ENCODE results near the gene AGRN. TPM values are rescaled to one million over a fixed set of nuclear protein-coding genes. Genes with fewer than 3 reads are reported as not detected.
A peak's percentile ranks its signal among the peaks of the same experiment; 100 is the strongest.
"Not testable (repeated sequence)": the region's sequence is repeated elsewhere in the genome, so short reads cannot be mapped to it uniquely, and the experiment has no call there.

The AGRN gene
- total RNA-seq, 1 experiment from 2014 or later = 37.8 TPM

DNA sequence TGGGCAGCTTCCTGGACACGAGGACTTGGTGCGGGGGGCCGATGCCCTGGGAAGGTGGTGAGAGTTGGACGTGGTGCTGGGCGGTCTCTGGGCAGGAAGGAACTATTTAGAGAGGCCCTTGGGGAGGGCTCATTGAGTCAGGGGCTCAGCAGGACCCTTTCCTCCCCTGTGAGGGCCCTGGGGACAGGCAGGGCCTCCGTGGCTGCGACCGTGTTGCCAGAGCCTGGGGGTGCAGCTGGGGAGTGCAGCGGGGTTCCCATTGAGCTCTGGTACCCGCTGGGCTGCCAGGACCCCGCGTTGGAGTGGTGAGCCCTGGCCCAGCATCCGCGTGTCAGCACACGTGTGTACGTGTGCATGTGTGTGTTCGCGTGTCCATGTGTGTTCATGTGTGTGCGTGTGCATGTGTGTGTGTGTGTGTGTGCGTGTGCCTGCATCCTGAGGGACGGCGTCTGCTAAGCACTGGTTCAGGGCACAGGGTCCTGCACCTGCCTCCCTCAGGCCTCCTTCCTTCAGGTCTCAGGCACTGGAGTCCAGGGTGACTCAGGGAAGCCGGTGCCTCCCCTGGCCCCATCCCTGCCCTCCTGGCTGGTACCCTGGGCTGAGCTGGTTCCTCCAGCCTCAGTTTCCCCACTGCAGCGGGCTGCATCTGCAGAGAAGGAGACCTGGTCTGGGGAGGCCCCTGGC lies 43.5 kb downstream of the AGRN start:
- DNase-seq (ENCODE audit: extremely low read depth, low read depth) = no peak

DNA sequence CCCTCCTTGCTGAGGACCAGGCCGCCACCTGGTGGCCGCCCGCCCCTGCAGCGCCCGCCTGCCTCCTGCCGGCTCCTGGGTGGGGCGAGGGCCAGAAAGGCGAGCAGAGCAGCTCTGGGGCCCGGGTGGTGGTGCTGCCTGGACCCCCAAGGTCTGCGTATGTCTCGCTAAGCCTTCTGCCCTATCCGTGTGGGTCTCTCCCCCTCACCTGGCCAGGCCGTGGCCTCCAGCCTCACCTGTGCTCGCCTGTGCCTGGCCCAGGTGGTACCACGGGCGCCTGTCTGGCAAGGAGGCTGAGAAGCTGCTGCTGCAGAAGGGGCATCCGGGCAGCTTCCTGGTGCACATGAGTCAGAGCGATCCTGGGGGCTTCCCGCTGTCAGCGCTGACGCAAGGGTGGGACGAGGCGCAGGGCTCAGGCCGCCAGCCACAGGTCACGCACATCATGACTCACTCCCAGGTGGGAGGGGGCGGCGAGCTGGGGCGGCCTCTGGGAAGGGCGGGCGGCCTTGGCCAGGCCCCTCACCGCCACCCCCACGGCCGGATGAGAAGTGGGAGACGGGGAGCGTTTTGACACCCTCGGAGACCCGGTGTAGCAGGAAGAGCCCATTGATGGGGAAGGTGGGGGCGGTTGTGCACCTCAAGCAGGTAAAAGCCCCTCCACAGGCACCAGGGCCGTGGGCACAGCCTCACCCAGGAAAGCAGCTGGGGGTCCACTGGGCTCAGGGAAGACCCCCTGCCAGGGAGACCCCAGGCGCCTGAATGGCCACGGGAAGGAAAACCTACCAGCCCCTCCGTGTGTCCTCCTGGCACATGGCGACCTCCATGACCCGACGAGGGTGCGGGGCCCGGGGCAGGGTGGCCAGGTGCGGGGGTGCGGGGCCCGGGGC lies 44.3 kb downstream of the AGRN start:
- DNase-seq (ENCODE audit: extremely low read depth, low read depth) = no peak

GRCh38 chr1:1065265-1065939 lies 45.5 kb downstream of the AGRN start:
- DNase-seq (ENCODE audit: extremely low read depth, low read depth) = no peak

DNA sequence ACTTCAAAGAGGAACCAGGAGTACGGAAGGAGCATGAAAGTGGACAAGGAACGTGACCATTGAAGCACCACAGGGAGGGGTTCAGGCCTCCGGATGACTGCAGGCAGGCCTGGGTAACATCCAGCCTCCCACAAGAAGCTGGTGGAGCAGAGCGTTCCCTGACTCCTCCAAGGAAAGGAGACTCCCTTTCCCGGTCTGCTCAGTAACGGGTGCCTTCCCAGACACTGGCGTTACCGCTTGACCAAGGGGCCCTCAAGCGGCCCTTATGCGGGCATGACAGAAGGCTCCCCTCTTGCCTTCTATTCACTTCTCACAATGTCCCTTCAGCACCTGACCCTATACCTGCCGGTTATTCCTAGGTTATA lies 46.0 kb downstream of the AGRN start:
- not testable (repeated sequence) for DNase-seq (ENCODE audit: extremely low read depth, low read depth)

- DNase-seq (ENCODE audit: extremely low read depth, low read depth) = no peak
Measured at GRCh38 chr1:1066403-1067283, 46.7 kb downstream of the AGRN start.

DNA sequence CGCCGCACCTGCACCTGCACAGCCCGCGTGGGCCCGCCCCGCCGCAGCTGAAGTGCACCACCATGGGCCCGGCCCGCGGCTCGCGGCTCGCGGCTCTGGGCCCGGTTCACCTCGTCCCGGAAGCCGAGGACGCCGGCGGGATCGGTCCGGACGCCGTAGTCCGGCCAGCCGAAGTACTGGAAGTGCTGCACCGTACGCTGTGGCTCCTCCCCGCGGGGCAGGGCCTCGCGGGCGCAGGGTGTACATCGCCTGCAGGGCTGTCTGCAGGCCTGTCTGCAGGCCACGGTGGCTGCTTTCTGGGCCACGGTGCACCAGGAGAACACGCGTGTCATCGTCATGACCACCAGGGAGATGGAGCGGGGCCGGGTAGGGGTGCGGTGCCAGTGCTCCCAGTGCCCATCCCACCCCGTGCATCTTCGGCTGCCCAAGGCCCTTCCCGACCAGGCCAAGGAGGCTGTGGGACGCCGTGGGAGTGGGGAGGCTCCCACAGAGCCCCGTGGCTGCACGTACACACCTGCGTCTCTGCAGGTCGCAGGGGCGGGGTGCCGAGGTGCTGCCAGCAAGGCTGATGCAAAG lies 47.5 kb downstream of the AGRN start:
- DNase-seq (ENCODE audit: extremely low read depth, low read depth) = no peak

DNA sequence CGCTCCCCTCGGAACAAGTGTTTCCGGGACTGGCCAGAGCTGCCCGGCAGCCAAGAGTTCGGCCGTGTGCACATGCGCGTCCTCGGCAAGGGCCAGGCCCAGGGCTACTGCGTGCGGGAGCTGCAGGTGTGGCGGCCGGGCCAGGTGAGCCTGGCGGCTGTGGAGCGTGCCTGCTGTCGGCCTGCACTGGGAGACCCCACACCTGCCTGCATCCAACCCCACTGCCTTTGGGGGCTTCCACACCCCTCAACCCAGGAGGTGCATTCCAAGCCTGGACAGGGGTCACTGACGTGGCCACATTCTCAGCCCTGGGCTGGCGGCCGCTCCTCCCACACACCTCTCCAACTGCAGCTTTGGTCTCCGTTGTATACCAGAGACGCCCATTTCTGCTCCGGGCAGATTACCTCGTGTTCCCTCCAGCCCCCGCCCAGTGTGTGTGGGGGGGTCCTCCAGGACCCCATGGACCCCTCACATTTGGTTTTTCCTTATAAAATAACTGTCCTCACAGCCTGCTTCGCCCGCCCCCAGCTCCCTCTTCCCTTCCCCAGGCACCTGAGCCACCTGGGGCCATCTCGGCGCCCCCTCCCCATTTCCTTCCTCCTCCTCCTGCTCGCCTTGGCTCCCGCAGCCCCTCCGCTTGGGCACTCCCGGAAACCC lies 48.1 kb downstream of the AGRN start:
- DNase-seq (ENCODE audit: extremely low read depth, low read depth) = no peak

- no peak for DNase-seq (ENCODE audit: extremely low read depth, low read depth)
Measured at GRCh38 chr1:1068517-1069055, 48.7 kb downstream of the AGRN start.

GRCh38 chr1:1069056-1069710 lies 49.3 kb downstream of the AGRN start:
- DNase-seq (ENCODE audit: extremely low read depth, low read depth) = peak; percentile 47

DNA sequence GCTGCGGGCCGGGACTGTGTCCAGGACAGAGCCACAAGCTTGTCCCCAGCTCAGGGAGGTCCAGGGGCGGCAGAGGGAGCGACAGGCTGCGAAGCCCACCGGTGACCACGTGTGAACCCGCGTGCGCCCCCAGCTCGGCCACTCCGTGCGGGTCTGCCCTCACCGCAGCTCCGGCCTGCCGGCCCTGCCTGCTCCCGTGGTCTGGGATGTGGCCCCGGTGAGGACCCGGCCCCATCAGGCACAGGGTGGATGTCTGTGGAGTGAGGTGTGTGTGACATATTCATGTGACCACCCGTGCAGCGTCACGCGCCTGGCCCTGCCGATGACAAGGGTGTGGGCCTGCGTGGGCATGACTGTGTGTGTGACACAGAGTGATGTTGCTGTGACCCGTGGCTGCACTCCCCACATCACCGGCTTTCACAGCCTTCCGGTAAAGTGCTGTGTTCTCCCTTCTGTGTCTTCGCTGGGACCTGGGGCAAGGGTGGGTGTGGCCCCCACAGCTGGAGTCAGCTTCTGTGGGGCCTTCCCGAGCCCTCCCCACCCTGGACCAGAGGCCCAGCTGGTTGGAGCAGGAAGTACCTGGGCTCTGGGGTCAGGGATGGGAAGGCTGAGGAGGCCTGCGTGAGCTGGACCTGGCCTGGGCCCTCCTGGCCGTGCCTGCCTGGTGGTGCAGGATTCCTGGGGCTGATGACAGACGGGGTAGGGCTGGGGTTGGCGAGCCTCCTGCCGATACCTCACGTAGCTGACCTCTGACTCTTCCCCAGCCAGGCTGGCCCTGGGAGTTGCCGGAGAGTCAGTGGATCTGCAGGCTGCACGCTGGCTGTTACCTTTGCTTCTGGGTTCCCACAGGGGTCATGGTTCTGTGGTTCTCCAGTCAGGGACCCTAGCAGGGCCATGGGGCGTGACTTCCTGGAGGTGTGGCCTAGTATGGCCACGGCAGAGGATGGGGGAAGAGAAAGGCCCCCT lies 50.1 kb downstream of the AGRN start:
- no peak for DNase-seq (ENCODE audit: extremely low read depth, low read depth)

- no peak for DNase-seq (ENCODE audit: extremely low read depth, low read depth)
Measured at GRCh38 chr1:1071486-1072298, 51.8 kb downstream of the AGRN start.

GRCh38 chr1:1072299-1072848 lies 52.5 kb downstream of the AGRN start:
- DNase-seq (ENCODE audit: extremely low read depth, low read depth) = no peak

GRCh38 chr1:1072849-1073742 lies 53.2 kb downstream of the AGRN start:
- no peak for DNase-seq (ENCODE audit: extremely low read depth, low read depth)

DNA sequence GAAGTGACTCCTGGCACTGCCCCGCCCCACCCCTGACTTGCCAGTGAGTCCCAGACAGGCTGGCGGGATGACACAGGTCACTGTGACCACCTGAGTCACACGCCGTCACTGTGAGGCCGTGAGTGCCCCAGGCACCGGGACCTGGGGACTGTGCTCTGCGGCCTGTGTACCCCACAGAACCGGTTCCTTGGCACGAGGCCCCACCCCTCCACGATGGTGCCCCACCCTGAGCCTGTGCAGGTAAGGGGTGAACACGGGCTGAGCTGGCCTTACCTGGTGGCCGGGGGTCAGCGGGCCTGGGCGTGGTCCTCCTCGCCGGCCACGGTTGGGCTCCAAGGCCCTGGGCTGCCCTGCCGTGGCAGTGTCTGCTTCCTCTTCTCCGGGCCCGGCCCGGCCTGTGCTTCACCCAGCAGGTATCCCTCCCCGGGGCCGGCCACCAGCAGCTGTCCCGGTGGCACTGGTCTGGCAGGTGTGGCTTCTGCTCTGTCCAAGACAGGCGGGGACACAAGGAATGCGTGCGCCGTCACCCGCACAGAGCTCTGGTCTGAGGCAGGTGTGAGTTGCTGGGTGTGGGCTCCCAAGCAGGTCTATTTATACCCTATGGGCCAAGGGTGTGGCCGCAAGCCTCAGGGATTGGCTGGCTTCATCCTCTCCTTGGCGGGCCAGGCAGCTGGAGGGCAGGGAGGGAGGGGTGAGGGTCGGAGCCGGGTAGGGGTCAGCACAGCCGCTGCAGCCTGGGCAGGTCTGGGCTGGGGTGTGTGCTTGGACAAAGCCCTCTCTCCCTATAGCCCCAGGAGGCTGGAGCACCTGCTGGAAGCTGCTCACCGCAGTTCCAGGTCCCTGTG lies 54.0 kb downstream of the AGRN start, which contains the start of gene RNF223:
Gene RNF223, minus strand, starts transcription at position 564 of the 845 bp plus-strand sequence. CDS start 1,740 bp downstream, outside the sequence.
- DNase-seq (ENCODE audit: extremely low read depth, low read depth) = no peak

Measured in NCI-H460 (cell line).